ENCODE results near the gene CDRT4. TPM values are rescaled to one million over a fixed set of nuclear protein-coding genes. Genes with fewer than 3 reads are reported as not detected.

CDRT4 gene
- total RNA-seq, 1 experiment from 2014 or later = 6.2 TPM

- Histone ChIP-seq H3K79me2 (ENCODE audit: insufficient read depth, low read length) (no peaks in the 10 kb centered on the region), H3K4me2 (ENCODE audit: low read length) (no peak overlapping the region), H3K36me3 (ENCODE audit: control insufficient read depth in 1 of 2, insufficient read depth in 2 of 2, low read length in 2 of 2) (no peaks in the 10 kb centered on the region), H2AFZ (ENCODE audit: low read depth, low read length, poor library complexity, severe bottlenecking) (no peak overlapping the region), H3K9me2 (ENCODE audit: insufficient read depth) (no peaks in the 10 kb centered on the region), H3K4me1 (ENCODE audit: control insufficient read depth in 1 of 2, insufficient read depth in 2 of 2, low read length in 2 of 2) (no peaks in the 10 kb centered on the region), H3K9me3 (ENCODE audit: control insufficient read depth in 1 of 2, insufficient read depth in 1 of 2, low read depth in 1 of 2, low read length in 2 of 2) (no peaks in the 10 kb centered on the region), H3K9ac (ENCODE audit: low read length) (no peak overlapping the region), H3K27me3 (ENCODE audit: insufficient read depth, low read length) (no peaks in the 10 kb centered on the region), H3K27ac (ENCODE audit: low read depth, low read length) (no peak overlapping the region), H3K4me3 (replicated peaks in 1 of 2; ENCODE audit: low read depth in 1 of 2, low read length in 2 of 2) (no peak overlapping the region), H4K20me1 (ENCODE audit: insufficient read depth) (no peaks in the 10 kb centered on the region)
- ChIA-PET CTCF (interaction anchor here (0.7 kb wide), 1 partner anchor 13 kb away, joined by 3 read pairs; no protein-coding TSS in a partner anchor), RAD21 (ENCODE audit: low non-redundant PET in 1 of 2, low total read pairs in 2 of 2, uncharacterized antibody in 2 of 2, unreplicated experiment in 2 of 2) (no interaction called here), POLR2A (no interaction called here)
- ATAC-seq = peak; percentile 50; the same call in 1 of the 2 replicates
- DNase-seq (ENCODE audit: low read depth, low spot score) = no peak
- BruUV-seq (replicated peaks) = no TSS peak
- TF ChIP-seq SRF (IDR thresholded peaks at IDR 0.05; ENCODE audit: low read depth) = no peak
- TF ChIP-seq REST (IDR thresholded peaks at IDR 0.05; ENCODE audit: low read depth) = no peak
- TF ChIP-seq CTCF (IDR thresholded peaks at IDR 0.05 in 2 of 3, conservative IDR thresholded peaks at IDR 0.05 in 1 of 3; ENCODE audit: borderline replicate concordance in 1 of 3, insufficient read depth in 1 of 3, low read depth in 2 of 3, low read length in 2 of 3) = peak in 2 of 3 experiments; percentile 26 to 50; a peak in 3 of 6 replicates
- TF ChIP-seq ZNF274 (IDR thresholded peaks at IDR 0.05; ENCODE audit: low read depth, low read length) = no peak
- TF ChIP-seq FOSL1 (IDR thresholded peaks at IDR 0.05; ENCODE audit: low read depth) = no peak
- TF ChIP-seq CEBPB (IDR thresholded peaks at IDR 0.05; ENCODE audit: low read depth) = no peak
- TF ChIP-seq ELF1 (IDR thresholded peaks at IDR 0.05; ENCODE audit: borderline replicate concordance, low read depth) = no peak
- TF ChIP-seq MAX (IDR thresholded peaks at IDR 0.05) = no peak
- TF ChIP-seq SP1 (IDR thresholded peaks at IDR 0.05; ENCODE audit: low read depth) = no peak
- TF ChIP-seq TCF7L2 (IDR thresholded peaks at IDR 0.05; ENCODE audit: borderline replicate concordance, extremely low read depth, insufficient read depth, insufficient read length) = no peak
- no peak for TF ChIP-seq POLR2AphosphoS5 (IDR thresholded peaks at IDR 0.05; ENCODE audit: low read depth, low read length)
- no peak for TF ChIP-seq SIN3A (IDR thresholded peaks at IDR 0.05; ENCODE audit: low read depth)
- TF ChIP-seq EZH2phosphoT487 (IDR thresholded peaks at IDR 0.05; ENCODE audit: borderline replicate concordance) = no peak
- TF ChIP-seq EZH2 (IDR thresholded peaks at IDR 0.05) = no peak
- TF ChIP-seq RAD21 (IDR thresholded peaks at IDR 0.05; ENCODE audit: low read depth) = peak; percentile 9; the same call in 1 of the 2 replicates
- intact Hi-C loops (cut with micrococcal nuclease) = no loop called here
Measured at GRCh38 chr17:15446036-15446435, 21.4 kb downstream of the CDRT4 start.

Measured in HCT116 (cell line).